Gastrocnemius medialis (tissue), 4 donors: ENCODE data around the gene XRN1.

Experiments used
- POLR2A ChIP-seq, 2 donors: fragments of 450-650 bp; IDR thresholded peaks; one replicate each; pipeline ENCODE4 v1.6.1; 2017; ENCODE audit warnings: antibody characterized with exemption in 2 of 2, mild to moderate bottlenecking in 2 of 2, moderate library complexity in 2 of 2
- TF ChIP-seq, protein P1 (sequence below), 5 experiments: fragments of 450-650 bp in 3 of 5; fragments of 200-600 bp in 2 of 5; sonication (generic) in 2 of 5; IDR thresholded peaks in 4 of 5; conservative IDR thresholded peaks in 1 of 5; 1 replicate in 4 of 5; 2 replicates in 1 of 5; pipeline ENCODE4 v1.5.1; 2016 to 2019; ENCODE audit warnings: antibody characterized with exemption in 5 of 5, mild to moderate bottlenecking in 3 of 5, moderate library complexity in 3 of 5

DNA sequence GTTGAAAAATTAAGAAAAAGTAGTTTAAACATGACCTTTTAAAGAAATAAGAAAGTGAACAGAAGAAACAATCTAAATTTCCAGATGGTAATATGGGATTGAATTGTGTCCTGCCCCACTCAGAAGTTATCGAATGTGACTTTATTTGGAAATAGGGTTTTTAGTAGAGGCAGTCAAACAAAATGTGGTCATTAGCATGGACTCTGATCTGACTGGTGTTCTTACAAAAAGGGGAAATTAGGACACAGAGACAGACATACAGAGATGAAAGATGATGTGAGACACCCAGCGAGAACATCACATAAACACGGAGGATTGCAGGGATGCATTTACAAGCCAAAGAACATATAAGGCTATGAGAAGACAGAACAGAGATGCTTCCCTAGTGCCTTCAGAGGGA is 73.2 kb downstream of the XRN1 start:
- TF ChIP-seq, protein P1, sequence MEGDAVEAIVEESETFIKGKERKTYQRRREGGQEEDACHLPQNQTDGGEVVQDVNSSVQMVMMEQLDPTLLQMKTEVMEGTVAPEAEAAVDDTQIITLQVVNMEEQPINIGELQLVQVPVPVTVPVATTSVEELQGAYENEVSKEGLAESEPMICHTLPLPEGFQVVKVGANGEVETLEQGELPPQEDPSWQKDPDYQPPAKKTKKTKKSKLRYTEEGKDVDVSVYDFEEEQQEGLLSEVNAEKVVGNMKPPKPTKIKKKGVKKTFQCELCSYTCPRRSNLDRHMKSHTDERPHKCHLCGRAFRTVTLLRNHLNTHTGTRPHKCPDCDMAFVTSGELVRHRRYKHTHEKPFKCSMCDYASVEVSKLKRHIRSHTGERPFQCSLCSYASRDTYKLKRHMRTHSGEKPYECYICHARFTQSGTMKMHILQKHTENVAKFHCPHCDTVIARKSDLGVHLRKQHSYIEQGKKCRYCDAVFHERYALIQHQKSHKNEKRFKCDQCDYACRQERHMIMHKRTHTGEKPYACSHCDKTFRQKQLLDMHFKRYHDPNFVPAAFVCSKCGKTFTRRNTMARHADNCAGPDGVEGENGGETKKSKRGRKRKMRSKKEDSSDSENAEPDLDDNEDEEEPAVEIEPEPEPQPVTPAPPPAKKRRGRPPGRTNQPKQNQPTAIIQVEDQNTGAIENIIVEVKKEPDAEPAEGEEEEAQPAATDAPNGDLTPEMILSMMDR (IDR thresholded peaks at IDR 0.05 in 4 of 5, conservative IDR thresholded peaks at IDR 0.05 in 1 of 5): no peak
- TF ChIP-seq POLR2A (IDR thresholded peaks at IDR 0.05): no peak
